WTC11 (cell line): ENCODE data around the gene PKIG. TPM values are rescaled to one million over a fixed set of nuclear protein-coding genes. Genes with fewer than 3 reads are reported as not detected.
A peak's percentile ranks its signal among the peaks of the same experiment; 100 is the strongest.

Source experiments
- ATAC-seq: fragments of 200-7000 bp; cut with Tn5 transposase; 2 replicates; pipeline ENCODE4 v1.10.0; 2021; ENCODE audit warnings: mild to moderate bottlenecking, moderate library complexity
- CTCF ChIA-PET: fragments of 300-600 bp; sonication (Branson Sonifier 250); formaldehyde crosslinking; loops from one replicate; lab custom pipeline; 2021; ENCODE audit warnings: antibody characterized with exemption; lab: Charles Lee
- POLR2A ChIA-PET: fragments of 350-600 bp; sonication (Branson Sonifier 250); formaldehyde crosslinking; loops from one replicate; lab custom pipeline; 2021; ENCODE audit warnings: antibody characterized with exemption; lab: Charles Lee
- DNase-seq: peaks from one replicate; pipeline ENCODE4 v3.0.0; 2021; ENCODE audit warnings: low spot score
- H3K27ac Mint-ChIP-seq: 2 replicates; pipeline ENCODE4 v1.8.0; 2021; ENCODE audit warnings: mixed read lengths
- H3K27me3 Mint-ChIP-seq: 2 replicates; pipeline ENCODE4 v1.8.0; 2021; ENCODE audit warnings: low read depth, mild to moderate bottlenecking, moderate library complexity, mixed read lengths
- H3K36me3 Mint-ChIP-seq: 2 replicates; pipeline ENCODE4 v1.8.0; 2021; ENCODE audit warnings: mixed read lengths
- H3K4me1 Mint-ChIP-seq: 2 replicates; pipeline ENCODE4 v1.8.0; 2022; ENCODE audit warnings: mixed read lengths
- H3K4me3 Mint-ChIP-seq: 2 replicates; pipeline ENCODE4 v1.8.0; 2021; ENCODE audit warnings: mild to moderate bottlenecking, moderate library complexity, mixed read lengths
- H3K9me3 Mint-ChIP-seq: 2 replicates; pipeline ENCODE4 v1.8.0; 2021; ENCODE audit warnings: mixed read lengths
- ATF3 ChIP-seq: sonication (generic); formaldehyde crosslinking; conservative IDR thresholded peaks from 2 replicates; pipeline ENCODE4 v1.8.1; 2022; ENCODE audit warnings: mild to moderate bottlenecking, missing genetic modification reagents
- CDX4 ChIP-seq: fragments of 250-450 bp; sonication (Bioruptor Pico); IDR thresholded peaks from 2 replicates; pipeline ENCODE4 v1.9.0; 2021; ENCODE audit warnings: moderate library complexity, mild to moderate bottlenecking, inconsistent platforms, borderline replicate concordance
- CREM ChIP-seq: sonication (generic); formaldehyde crosslinking; IDR thresholded peaks from 2 replicates; pipeline ENCODE4 v1.8.1; 2022; ENCODE audit warnings: mild to moderate bottlenecking, missing genetic modification reagents, moderate library complexity
- E2F1 ChIP-seq: sonication (generic); formaldehyde crosslinking; IDR thresholded peaks from 2 replicates; pipeline ENCODE4 v1.8.0; 2022; ENCODE audit warnings: mild to moderate bottlenecking, missing genetic modification reagents
- E2F5 ChIP-seq: sonication (generic); formaldehyde crosslinking; IDR thresholded peaks from 2 replicates; pipeline ENCODE4 v1.8.1; 2022; ENCODE audit warnings: mild to moderate bottlenecking, moderate library complexity, missing genetic modification reagents
- FOXP1 ChIP-seq: sonication (generic); formaldehyde crosslinking; IDR thresholded peaks from 2 replicates; pipeline ENCODE4 v1.8.0; 2022; ENCODE audit warnings: missing genetic modification reagents, mild to moderate bottlenecking, moderate library complexity, borderline replicate concordance
- GRHL2 ChIP-seq: fragments of 250-450 bp; sonication (Bioruptor Pico); IDR thresholded peaks from 2 replicates; pipeline ENCODE4 v1.8.0; 2022; ENCODE audit warnings: mild to moderate bottlenecking, moderate library complexity; ENCODE audit not compliant: insufficient replicate concordance, severe bottlenecking
- MXD4 ChIP-seq: fragments of 250-450 bp; sonication (Bioruptor Pico); IDR thresholded peaks from 2 replicates; pipeline ENCODE4 v1.8.0; 2021; ENCODE audit warnings: mild to moderate bottlenecking, moderate library complexity, borderline replicate concordance
- NFE2L1 ChIP-seq: sonication (generic); formaldehyde crosslinking; IDR thresholded peaks from 2 replicates; pipeline ENCODE4 v1.8.1; 2023; ENCODE audit warnings: missing genetic modification reagents
- NFYB ChIP-seq: sonication (generic); formaldehyde crosslinking; conservative IDR thresholded peaks from 2 replicates; pipeline ENCODE4 v1.8.0; 2022; ENCODE audit warnings: low read depth, missing genetic modification reagents
- NR1H2 ChIP-seq: sonication (generic); formaldehyde crosslinking; IDR thresholded peaks from 2 replicates; pipeline ENCODE4 v1.9.0; 2021; ENCODE audit warnings: mild to moderate bottlenecking, moderate library complexity, missing genetic modification reagents
- SMAD4 ChIP-seq: sonication (generic); formaldehyde crosslinking; IDR thresholded peaks from 2 replicates; pipeline ENCODE4 v1.8.0; 2022; ENCODE audit warnings: mild to moderate bottlenecking, missing genetic modification reagents
- TEAD4 ChIP-seq: sonication (generic); formaldehyde crosslinking; IDR thresholded peaks from 2 replicates; pipeline ENCODE4 v1.8.0; 2022; ENCODE audit warnings: mild to moderate bottlenecking, missing genetic modification reagents
- USF1 ChIP-seq: sonication (generic); formaldehyde crosslinking; IDR thresholded peaks from 2 replicates; pipeline ENCODE4 v1.8.0; 2022; ENCODE audit warnings: mild to moderate bottlenecking, missing genetic modification reagents
- USF2 ChIP-seq: sonication (generic); formaldehyde crosslinking; IDR thresholded peaks from 2 replicates; pipeline ENCODE4 v1.8.1; 2023; ENCODE audit warnings: mild to moderate bottlenecking, missing genetic modification reagents, moderate library complexity
- ZBTB21 ChIP-seq: sonication (generic); formaldehyde crosslinking; IDR thresholded peaks from 2 replicates; pipeline ENCODE4 v1.8.1; 2023; ENCODE audit warnings: mild to moderate bottlenecking, missing genetic modification reagents, borderline replicate concordance
- ZMAT4 ChIP-seq: fragments of 250-450 bp; sonication (Bioruptor Pico); IDR thresholded peaks from 2 replicates; pipeline ENCODE4 v1.9.0; 2021; ENCODE audit warnings: mild to moderate bottlenecking
- ZNF121 ChIP-seq: sonication (generic); formaldehyde crosslinking; IDR thresholded peaks from 2 replicates; pipeline ENCODE4 v1.8.0; 2023; ENCODE audit warnings: missing genetic modification reagents
- ZNF263 ChIP-seq: sonication (generic); formaldehyde crosslinking; IDR thresholded peaks from 2 replicates; pipeline ENCODE4 v1.8.1; 2022; ENCODE audit warnings: low read depth, mild to moderate bottlenecking, moderate library complexity, missing genetic modification reagents
- ZNF281 ChIP-seq: sonication (generic); formaldehyde crosslinking; IDR thresholded peaks from 2 replicates; pipeline ENCODE4 v1.8.0; 2023; ENCODE audit warnings: mild to moderate bottlenecking, missing genetic modification reagents
- ZNF317 ChIP-seq: sonication (generic); formaldehyde crosslinking; IDR thresholded peaks from 2 replicates; pipeline ENCODE4 v1.8.1; 2023; ENCODE audit warnings: low read depth, mild to moderate bottlenecking, moderate library complexity, missing genetic modification reagents, borderline replicate concordance
- ZNF532 ChIP-seq: fragments of 250-450 bp; sonication (Bioruptor Pico); IDR thresholded peaks from 2 replicates; pipeline ENCODE4 v1.9.0; 2021; ENCODE audit warnings: mild to moderate bottlenecking, borderline replicate concordance
- ZNF671 ChIP-seq: fragments of 250-450 bp; sonication (Bioruptor Pico); IDR thresholded peaks from 2 replicates; pipeline ENCODE4 v1.8.0; 2021; ENCODE audit warnings: mild to moderate bottlenecking
- total RNA-seq: library from RNA; stranded (reverse); gene quantifications from 3 replicates; pipeline ENCODE4 v1.2.3, GENCODE V29; 2021

Gene PKIG
- total RNA-seq, 1 experiment from 2014 or later: 22.7 TPM

- no peak for TF ChIP-seq MXD4 (CRISPR knock-in tag)
- TF ChIP-seq TEAD4 (CRISPR knock-in tag): no peak
- TF ChIP-seq CDX4: no peak
- TF ChIP-seq ZNF671: no peak
- no peak for TF ChIP-seq FOXP1 (CRISPR knock-in tag)
- no peak for TF ChIP-seq ZNF121
Observed at GRCh38 chr20:44549123-44549522, 33.3 kb upstream of the PKIG start (continued).

GRCh38 chr20:44552050-44552449 lies 30.3 kb upstream of the PKIG start:
- Mint-ChIP-seq H3K27ac (no peak overlapping the region; the same call in 1 of the 2 replicates), H3K4me3 (no peak overlapping the region), H3K27me3 (no peaks in the 10 kb centered on the region), H3K9me3 (no peaks in the 10 kb centered on the region), H3K36me3 (no peaks in the 10 kb centered on the region), H3K4me1 (peaks cover 2% of the 10 kb centered on the region; the same call in 1 of the 2 replicates)
- CTCF ChIA-PET: no interaction called here
- POLR2A ChIA-PET: no interaction called here
- no peak for ATAC-seq
- TF ChIP-seq NFE2L1 (CRISPR knock-in tag) (no peak), ZNF121 (no peak), USF2 (CRISPR knock-in tag) (no peak), GRHL2 (CRISPR knock-in tag) (no peak), ZNF317 (CRISPR knock-in tag) (no peak), ZBTB21 (CRISPR knock-in tag) (no peak), ATF3 (CRISPR knock-in tag) (no peak), ZNF281 (no peak), USF1 (CRISPR knock-in tag) (no peak)
- no peak for DNase-seq

- H3K4me3 Mint-ChIP-seq: no peak overlapping the region
- H3K36me3 Mint-ChIP-seq: no peaks in the 10 kb centered on the region
- no peaks in the 10 kb centered on the region for H3K27me3 Mint-ChIP-seq
- ChIA-PET POLR2A (no interaction called here), CTCF (no interaction called here)
- H3K9me3 Mint-ChIP-seq: no peaks in the 10 kb centered on the region
- TF ChIP-seq CREM (CRISPR knock-in tag): no peak
- TF ChIP-seq E2F5 (CRISPR knock-in tag): no peak
- TF ChIP-seq SMAD4 (CRISPR knock-in tag): no peak
- TF ChIP-seq E2F1 (CRISPR knock-in tag): no peak
- no peak for TF ChIP-seq ZNF263 (CRISPR knock-in tag)
- no peak for TF ChIP-seq ZMAT4
- TF ChIP-seq NFYB (CRISPR knock-in tag): no peak
- no peak for TF ChIP-seq ZNF532 (CRISPR knock-in tag)
- TF ChIP-seq NR1H2 (CRISPR knock-in tag): no peak
- ATAC-seq (no peak), DNase-seq (no peak)
- 0 out of 2 replicates have a peak, but pooled peaks cover under 1% of the 10 kb centered on the region for H3K4me1 Mint-ChIP-seq
- H3K27ac Mint-ChIP-seq: 0 out of 2 replicates have a peak overlapping the region, but pooled peaks have one; percentile 21
Observed at GRCh38 chr20:44552568-44552949, 29.8 kb upstream of the PKIG start.
